Vagina (tissue), 2 donors: Measurements from ENCODE around the gene TTC39B. TPM values are rescaled to one million over a fixed set of nuclear protein-coding genes. Genes with fewer than 3 reads are reported as not detected.

Source experiments
- DNase-seq, 2 donors: peaks; one replicate each; pipeline ENCODE4 v3.0.0-alpha.2; 2017; ENCODE audit errors: extremely low spot score in 2 of 2
- H3K27ac ChIP-seq: fragments of 200-600 bp; sonication (generic); one replicate; pipeline ENCODE4 v1.5.1; 2019
- H3K27me3 ChIP-seq: fragments of 200-600 bp; sonication (generic); one replicate; pipeline ENCODE4 v1.5.1; 2019
- H3K36me3 ChIP-seq, 2 donors: fragments of 200-600 bp; sonication (generic); one replicate each; pipeline ENCODE4 v1.5.1; 2017 to 2019
- H3K4me1 ChIP-seq: fragments of 200-600 bp; sonication (generic); one replicate; pipeline ENCODE4 v1.5.1; 2019
- H3K4me3 ChIP-seq, 2 donors: fragments of 200-600 bp; sonication (generic); 1 replicate in 1 of 2; 2 replicates in 1 of 2; pipeline ENCODE4 v1.5.1; 2016 to 2019
- H3K9me3 ChIP-seq: fragments of 200-600 bp; sonication (generic); one replicate; pipeline ENCODE4 v1.5.1; 2019
- CTCF ChIP-seq, 3 experiments: fragments of 450-650 bp in 2 of 3; fragments of 200-600 bp in 1 of 3; sonication (generic) in 1 of 3; IDR thresholded peaks; one replicate each; pipeline ENCODE4 v1.5.1; 2017 to 2019; ENCODE audit warnings: antibody characterized with exemption in 3 of 3, mild to moderate bottlenecking in 2 of 3, moderate library complexity in 2 of 3
- POLR2A ChIP-seq, 2 donors: fragments of 450-650 bp; IDR thresholded peaks; one replicate each; pipeline ENCODE4 v1.6.1; 2017; ENCODE audit warnings: antibody characterized with exemption in 2 of 2, mild to moderate bottlenecking in 2 of 2, moderate library complexity in 2 of 2
- POLR2AphosphoS5 ChIP-seq, 2 donors: sonication (generic); formaldehyde crosslinking; IDR thresholded peaks; one replicate each; pipeline ENCODE4 v1.9.0; 2017; ENCODE audit warnings: antibody characterized with exemption in 2 of 2, mild to moderate bottlenecking in 2 of 2, low read depth in 1 of 2; ENCODE audit not compliant: insufficient read depth in 1 of 2
- intact Hi-C: fragments of 100-400 bp; cut with DNase I; formaldehyde crosslinking; loops from one replicate; pipeline ENCODE4 v1.15.1; 2023
- total RNA-seq: library from RNA; depleted of rRNA; stranded (reverse); fragments of >200 nt; gene quantifications from one replicate; pipeline ENCODE4 v1.2.3, GENCODE V29; 2016

The TTC39B gene
- total RNA-seq, 1 donor from 2014 or later = 13.3 TPM

DNA sequence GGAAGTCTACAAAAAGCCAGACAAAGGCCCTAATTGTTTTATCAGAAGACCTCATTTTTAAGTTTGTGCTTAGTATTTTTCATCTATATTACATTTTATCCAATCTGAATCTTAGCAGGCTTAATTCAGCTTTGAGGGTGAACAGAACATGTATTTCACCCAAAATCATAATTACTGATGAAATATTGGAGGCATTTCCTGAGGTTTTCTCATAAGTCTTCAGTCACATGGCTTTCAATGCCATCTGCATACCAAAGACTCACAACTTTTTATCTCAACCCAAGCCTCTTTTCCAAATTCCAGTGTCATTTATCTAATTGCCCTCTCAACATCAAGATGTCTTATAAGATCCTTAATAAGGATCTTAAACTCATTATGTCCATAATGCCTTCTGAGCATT lies 150.8 kb downstream of the TTC39B start:
- no peak for TF ChIP-seq POLR2A (IDR thresholded peaks at IDR 0.05)
- no peak for TF ChIP-seq CTCF (IDR thresholded peaks at IDR 0.05)
- no peak for TF ChIP-seq POLR2AphosphoS5 (IDR thresholded peaks at IDR 0.05; ENCODE audit: insufficient read depth in 1 of 2, low read depth in 1 of 2)
- H3K27ac ChIP-seq = no peak overlapping the region
- H3K9me3 ChIP-seq = no peaks in the 10 kb centered on the region
- no peak for DNase-seq
- no peaks in the 10 kb centered on the region for H3K36me3 ChIP-seq
- peaks cover 12% of the 10 kb centered on the region for H3K4me1 ChIP-seq
- H3K27me3 ChIP-seq = no peaks in the 10 kb centered on the region
- intact Hi-C loops = loop anchor here (10.0 kb wide), 1 partner anchor 59 kb away; no protein-coding TSS in a partner anchor
- no peak overlapping the region for H3K4me3 ChIP-seq

DNA sequence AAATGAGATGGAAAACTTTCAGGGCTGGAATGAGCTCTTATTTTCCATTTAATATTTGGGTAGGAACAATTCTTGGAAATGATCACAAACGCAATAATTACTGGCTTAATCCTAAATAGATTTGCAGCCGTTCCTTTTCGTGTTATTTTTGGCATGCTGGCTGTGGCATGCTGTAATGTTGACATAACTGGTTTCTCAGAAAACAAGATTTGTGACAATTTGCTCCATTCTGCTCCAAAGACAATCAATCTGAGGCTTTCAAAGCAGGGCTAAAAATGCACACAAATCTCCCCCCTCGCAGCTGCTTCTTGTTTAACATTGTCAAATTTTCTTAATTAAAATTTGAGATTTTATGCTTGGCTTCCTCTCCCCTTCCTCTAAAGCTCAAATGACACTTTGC lies 151.2 kb downstream of the TTC39B start:
- no peak for TF ChIP-seq POLR2A (IDR thresholded peaks at IDR 0.05)
- TF ChIP-seq POLR2AphosphoS5 (IDR thresholded peaks at IDR 0.05; ENCODE audit: insufficient read depth in 1 of 2, low read depth in 1 of 2) = peak in 1 of 2 donors; percentile 85
- no peak for TF ChIP-seq CTCF (IDR thresholded peaks at IDR 0.05)
- DNase-seq = no peak
- intact Hi-C loops = loop anchor here (10.0 kb wide), 1 partner anchor 59 kb away; no protein-coding TSS in a partner anchor
- Histone ChIP-seq H3K4me3 (no peak overlapping the region), H3K27me3 (no peaks in the 10 kb centered on the region), H3K27ac (no peak overlapping the region), H3K36me3 (no peaks in the 10 kb centered on the region), H3K9me3 (no peaks in the 10 kb centered on the region), H3K4me1 (peaks cover 12% of the 10 kb centered on the region)

GRCh38 chr9:15155323-15155722 lies 151.7 kb downstream of the TTC39B start:
- DNase-seq = no peak
- no peak overlapping the region for H3K4me3 ChIP-seq
- intact Hi-C loops = loop anchor here (10.0 kb wide), 1 partner anchor 59 kb away; no protein-coding TSS in a partner anchor
- no peaks in the 10 kb centered on the region for H3K36me3 ChIP-seq
- H3K27me3 ChIP-seq = no peaks in the 10 kb centered on the region
- TF ChIP-seq POLR2A (IDR thresholded peaks at IDR 0.05) (no peak), POLR2AphosphoS5 (IDR thresholded peaks at IDR 0.05; ENCODE audit: insufficient read depth in 1 of 2, low read depth in 1 of 2) (no peak)
- H3K27ac ChIP-seq = peak overlapping the region; percentile 10
- no peaks in the 10 kb centered on the region for H3K9me3 ChIP-seq
- H3K4me1 ChIP-seq = peaks cover 12% of the 10 kb centered on the region

- H3K36me3 ChIP-seq = no peaks in the 10 kb centered on the region
- no peak for DNase-seq
- TF ChIP-seq POLR2AphosphoS5 (IDR thresholded peaks at IDR 0.05; ENCODE audit: insufficient read depth in 1 of 2, low read depth in 1 of 2) = no peak
- no peak for TF ChIP-seq POLR2A (IDR thresholded peaks at IDR 0.05)
- TF ChIP-seq CTCF (IDR thresholded peaks at IDR 0.05) = no peak
- no peak overlapping the region for H3K4me3 ChIP-seq
- H3K9me3 ChIP-seq = no peaks in the 10 kb centered on the region
- peak overlapping the region; percentile 10 for H3K27ac ChIP-seq
- H3K27me3 ChIP-seq = no peaks in the 10 kb centered on the region
- intact Hi-C loops = loop anchor here (10.0 kb wide), 1 partner anchor 60 kb away; no protein-coding TSS in a partner anchor
- H3K4me1 ChIP-seq = peaks cover 12% of the 10 kb centered on the region
These were observed 152.3 kb downstream of the TTC39B start for GRCh38 chr9:15154677-15155076.

DNA sequence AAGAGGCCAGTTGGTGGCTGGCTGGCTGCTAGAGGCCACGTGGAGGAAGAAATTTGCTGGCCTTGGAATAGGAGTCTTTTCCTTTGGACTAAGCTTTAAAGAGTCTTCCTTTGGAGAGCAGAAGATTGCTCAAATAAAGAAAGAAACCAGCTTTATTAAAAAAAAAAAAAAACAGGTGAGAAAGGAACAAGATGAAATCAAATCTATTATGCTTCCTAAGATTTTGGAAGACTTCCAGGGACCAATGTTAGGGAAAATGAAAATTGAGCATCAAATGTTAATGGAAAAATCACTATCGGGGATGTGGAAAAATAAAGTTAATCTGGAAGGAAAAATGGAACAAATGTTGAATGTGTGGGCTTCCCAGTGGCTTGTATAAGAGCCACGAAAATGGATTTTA lies 153.1 kb downstream of the TTC39B start:
- no peak overlapping the region for H3K4me3 ChIP-seq
- no peaks in the 10 kb centered on the region for H3K27me3 ChIP-seq
- intact Hi-C loops = loop anchor here (10.0 kb wide), 1 partner anchor 61 kb away; no protein-coding TSS in a partner anchor
- no peak for DNase-seq
- H3K27ac ChIP-seq = no peak overlapping the region
- no peaks in the 10 kb centered on the region for H3K9me3 ChIP-seq
- TF ChIP-seq CTCF (IDR thresholded peaks at IDR 0.05) = no peak
- H3K4me1 ChIP-seq = peaks cover 12% of the 10 kb centered on the region
- no peaks in the 10 kb centered on the region for H3K36me3 ChIP-seq
